AG04450 (cell line): ENCODE results near the gene TRIL. TPM values are rescaled to one million over a fixed set of nuclear protein-coding genes. Genes with fewer than 3 reads are reported as not detected.
A peak's percentile ranks its signal among the peaks of the same experiment; 100 is the strongest.

Source experiments
- CTCF ChIA-PET: fragments of 300-600, 350-600 bp; formaldehyde crosslinking; extraction: SDS; loops from one replicate; lab custom pipeline; 2022; ENCODE audit warnings: antibody characterized with exemption, inconsistent platforms; lab: Charles Lee
- POLR2A ChIA-PET: fragments of 350-600 bp; formaldehyde crosslinking; extraction: SDS; loops from one replicate; lab custom pipeline; 2021; ENCODE audit warnings: antibody characterized with exemption, inconsistent platforms; lab: Yijun Ruan, JAX
- DNase-seq: peaks from one replicate; pipeline ENCODE4 v3.0.0-alpha.2; 2011; ENCODE audit warnings: low read depth, low spot score
- H3K27ac ChIP-seq: one replicate; pipeline ENCODE4 v1.5.1; 2012; ENCODE audit warnings: low read depth, low read length, control low read depth
- H3K27me3 ChIP-seq: one replicate; pipeline ENCODE4 v1.6.0; 2012; ENCODE audit warnings: low read length; ENCODE audit not compliant: control insufficient read depth, insufficient read depth
- H3K4me3 ChIP-seq: 2 replicates; pipeline ENCODE4 v1.5.1; 2011; ENCODE audit warnings: mild to moderate bottlenecking, low read depth, low read length, control low read depth
- H3K9me3 ChIP-seq: 2 replicates; pipeline ENCODE4 v1.5.1; 2012; ENCODE audit warnings: low read length; ENCODE audit not compliant: control insufficient read depth, insufficient read depth
- CTCF ChIP-seq: IDR thresholded peaks from 2 replicates; pipeline ENCODE4 v1.5.1; 2011; ENCODE audit warnings: low read depth, low read length, control low read depth, inconsistent platforms
- polyA minus RNA-seq: library from RNA; depleted of rRNA, polyadenylated mRNA; stranded (reverse); fragments of >200 nt; gene quantifications from 2 replicates; pipeline ENCODE4 v1.2.3, GENCODE V29; 2011; rRNA and poly(A)+ RNA removed
- polyA plus RNA-seq: library from polyadenylated mRNA; depleted of rRNA; stranded (reverse); fragments of >200 nt; gene quantifications from 2 replicates; pipeline ENCODE4 v1.2.3, GENCODE V29; 2011; rRNA removed

TRIL gene
- 0.15 and 0.16 TPM in 2 replicates for polyA plus RNA-seq
- polyA minus RNA-seq: 0.05 and 0.09 TPM in 2 replicates

GRCh38 chr7:28958235-28958979 is at the start of gene TRIL:
TSS of gene TRIL (minus strand) at chr7:28958330. CDS start at chr7:28958046, 284 bp downstream.
- TF ChIP-seq CTCF: no peak
- Histone ChIP-seq H3K27me3 (peaks cover 65% of the 10 kb centered on the region), H3K27ac (peak within 1 kb of the TSS; percentile 11), H3K9me3 (peaks cover 20% of the 10 kb centered on the region; the same call in 1 of the 2 replicates), H3K4me3 (peak within 1 kb of the TSS; percentile 49)
- ChIA-PET POLR2A (interaction anchor here (1.2 kb wide), 1 partner anchor 26 kb away, joined by 4 read pairs; no protein-coding TSS in a partner anchor), CTCF (interaction anchor here (0.6 to 2.3 kb wide), 3 partner anchors 32 to 148 kb away, joined by 3 to 18 read pairs (median 5); no protein-coding TSS in a partner anchor)
- DNase-seq: peak; percentile 33

GRCh38 chr7:29007127-29007526 is 49.0 kb upstream of the TRIL start:
- Histone ChIP-seq H3K9me3 (no peaks in the 10 kb centered on the region), H3K27ac (no peak overlapping the region), H3K4me3 (no peak overlapping the region), H3K27me3 (peaks cover under 1% of the 10 kb centered on the region)
- no peak for DNase-seq
- ChIA-PET CTCF (no interaction called here), POLR2A (no interaction called here)
- no peak for TF ChIP-seq CTCF

GRCh38 chr7:29005829-29006228 is 47.7 kb upstream of the TRIL start:
- Histone ChIP-seq H3K27me3 (peaks cover 10% of the 10 kb centered on the region), H3K9me3 (no peaks in the 10 kb centered on the region), H3K4me3 (no peak overlapping the region), H3K27ac (no peak overlapping the region)
- ChIA-PET POLR2A (no interaction called here), CTCF (interaction anchor here (0.6 kb wide), 1 partner anchor 19 kb away, joined by 3 read pairs; no protein-coding TSS in a partner anchor)
- DNase-seq: no peak
- TF ChIP-seq CTCF: no peak

- no peak for DNase-seq
- Histone ChIP-seq H3K4me3 (no peak overlapping the region), H3K27ac (no peak overlapping the region), H3K9me3 (no peaks in the 10 kb centered on the region), H3K27me3 (peaks cover 11% of the 10 kb centered on the region)
- TF ChIP-seq CTCF: no peak
- CTCF ChIA-PET: interaction anchor here (0.6 to 0.7 kb wide), 2 partner anchors 18 to 77 kb away, joined by 3 to 4 read pairs; no protein-coding TSS in a partner anchor
- POLR2A ChIA-PET: no interaction called here
Observed at GRCh38 chr7:29005406-29005805, 47.3 kb upstream of the TRIL start.

- no peak for DNase-seq
- Histone ChIP-seq H3K27me3 (peaks cover 14% of the 10 kb centered on the region), H3K27ac (no peak overlapping the region), H3K9me3 (no peaks in the 10 kb centered on the region), H3K4me3 (no peak overlapping the region)
- ChIA-PET POLR2A (no interaction called here), CTCF (interaction anchor here (1.3 kb wide), 1 partner anchor 82 kb away, joined by 5 read pairs; no protein-coding TSS in a partner anchor)
- no peak for TF ChIP-seq CTCF
Observed at GRCh38 chr7:29003703-29004102, 45.6 kb upstream of the TRIL start.
